ENCODE data around the gene TMEM258. TPM values are rescaled to one million over a fixed set of nuclear protein-coding genes. Genes with fewer than 3 reads are reported as not detected.
A peak's percentile ranks its signal among the peaks of the same experiment; 100 is the strongest.

TMEM258 gene
- 100 to 1,000 TPM in 1 of 2 donors, 10 to 100 TPM in 1; 90.3 to 142 TPM for polyA plus RNA-seq

DNA sequence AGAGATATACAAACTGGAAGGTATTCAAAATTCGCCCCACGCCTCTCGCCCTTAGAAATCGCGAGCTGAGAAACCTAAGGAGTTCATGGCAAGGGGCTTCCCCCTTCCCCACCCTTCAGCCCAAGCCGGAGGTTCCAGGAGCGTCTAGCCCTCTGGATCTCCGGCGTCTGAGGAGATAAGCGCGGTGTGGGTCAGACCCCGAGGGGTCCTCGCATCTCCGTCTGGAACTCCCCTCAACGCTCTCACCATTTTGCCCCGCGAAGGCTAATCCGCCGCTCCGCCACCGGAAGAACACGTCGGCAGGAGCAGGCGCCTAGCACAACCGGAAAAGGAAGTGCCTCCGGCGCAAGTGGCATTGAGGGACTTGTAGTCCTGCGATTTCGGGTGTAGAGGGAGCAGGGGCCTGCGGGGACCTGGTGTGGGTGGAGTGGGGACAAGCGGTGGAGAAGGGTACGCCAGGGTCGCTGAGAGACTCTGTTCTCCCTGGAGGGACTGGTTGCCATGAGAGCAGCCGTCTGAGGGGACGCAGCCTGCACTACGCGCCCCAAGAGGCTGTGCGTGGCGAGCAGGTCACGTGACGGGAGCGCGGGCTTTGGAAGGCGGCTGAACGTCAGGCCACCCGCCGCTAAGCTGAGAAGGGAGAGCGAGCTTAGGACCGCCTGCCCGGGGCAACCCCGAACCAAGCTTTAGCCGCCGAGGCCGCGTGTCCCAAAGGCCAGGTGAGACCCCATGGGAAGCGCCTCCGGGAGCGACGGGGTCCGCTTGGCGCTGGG, at the start of gene TMEM258, which contains the start of gene FEN1:
Gene TMEM258 (minus strand): TSS at position 290 of the 773 bp plus-strand sequence. CDS start 41 bp downstream, at position 249.
Gene FEN1 (plus strand): TSS at position 602 of the 773 bp plus-strand sequence. CDS start 2,451 bp downstream, outside the sequence.
- no peaks in the 10 kb centered on the region for H3K4me1 ChIP-seq (ENCODE audit: control insufficient read depth in 2 of 2, insufficient read depth in 2 of 2, low read length in 1 of 2)
- peak within 1 kb of the TSS; percentile 66 to 91 for H3K4me3 ChIP-seq (ENCODE audit: low read depth in 1 of 2, low read length in 2 of 2)
- no peaks in the 10 kb centered on the region for H3K9me3 ChIP-seq (ENCODE audit: control insufficient read depth in 2 of 2, insufficient read depth in 1 of 2, low read depth in 1 of 2, low read length in 1 of 2)
- 0 to 1% methylated on average over 61 of the region's 61 CpGs for WGBS, 2 donors
- peak within 1 kb of the TSS; percentile 88 to 93 for H3K27ac ChIP-seq (ENCODE audit: low read depth in 2 of 2, low read length in 1 of 2)
- no peaks in the 10 kb centered on the region for H3K27me3 ChIP-seq (ENCODE audit: control insufficient read depth in 1 of 2, insufficient read depth in 2 of 2, low read length in 2 of 2)
- H3K36me3 ChIP-seq (ENCODE audit: control insufficient read depth in 2 of 2, insufficient read depth in 2 of 2, low read length in 1 of 2), result peaks cover 13 to 30% of the 10 kb centered on the region in 2 donors

- Histone ChIP-seq H3K4me3 (ENCODE audit: low read depth in 1 of 2, low read length in 2 of 2) (no peak overlapping the region), H3K27me3 (ENCODE audit: control insufficient read depth in 1 of 2, insufficient read depth in 2 of 2, low read length in 2 of 2) (no peaks in the 10 kb centered on the region), H3K9me3 (ENCODE audit: control insufficient read depth in 2 of 2, insufficient read depth in 1 of 2, low read depth in 1 of 2, low read length in 1 of 2) (no peaks in the 10 kb centered on the region), H3K4me1 (ENCODE audit: control insufficient read depth in 2 of 2, insufficient read depth in 2 of 2, low read length in 1 of 2) (no peaks in the 10 kb centered on the region), H3K27ac (ENCODE audit: low read depth in 2 of 2, low read length in 1 of 2) (no peak overlapping the region), H3K36me3 (ENCODE audit: control insufficient read depth in 2 of 2, insufficient read depth in 2 of 2, low read length in 1 of 2) (peaks cover 0 to 13% of the 10 kb centered on the region in 2 donors)
- 84 to 87% methylated on average over 12 of the region's 12 CpGs for WGBS, 2 donors
Measured at GRCh38 chr11:61841636-61842527, 49.5 kb upstream of the TMEM258 start.

DNA sequence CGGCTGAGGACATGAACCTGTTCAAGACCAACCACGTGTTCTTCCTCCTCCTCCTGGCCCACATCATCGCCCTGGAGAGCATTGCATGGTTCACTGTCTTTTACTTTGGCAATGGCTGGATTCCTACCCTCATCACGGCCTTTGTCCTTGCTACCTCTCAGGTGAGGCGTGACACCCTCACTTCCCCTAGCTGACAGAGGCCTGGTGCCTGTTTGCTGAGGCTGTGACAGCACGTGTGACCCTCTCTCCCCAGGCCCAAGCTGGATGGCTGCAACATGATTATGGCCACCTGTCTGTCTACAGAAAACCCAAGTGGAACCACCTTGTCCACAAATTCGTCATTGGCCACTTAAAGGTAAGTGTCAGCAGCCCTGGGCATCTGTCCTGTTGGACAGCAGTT, 48.0 kb upstream of the TMEM258 start:
- H3K9me3 ChIP-seq (ENCODE audit: control insufficient read depth in 2 of 2, insufficient read depth in 1 of 2, low read depth in 1 of 2, low read length in 1 of 2), result no peaks in the 10 kb centered on the region
- no peak overlapping the region for H3K4me3 ChIP-seq (ENCODE audit: low read depth in 1 of 2, low read length in 2 of 2)
- no peak overlapping the region for H3K27ac ChIP-seq (ENCODE audit: low read depth in 2 of 2, low read length in 1 of 2)
- peaks cover 0 to 13% of the 10 kb centered on the region in 2 donors for H3K36me3 ChIP-seq (ENCODE audit: control insufficient read depth in 2 of 2, insufficient read depth in 2 of 2, low read length in 1 of 2)
- no peaks in the 10 kb centered on the region for H3K27me3 ChIP-seq (ENCODE audit: control insufficient read depth in 1 of 2, insufficient read depth in 2 of 2, low read length in 2 of 2)
- 88 to 89% methylated on average over 7 of the region's 7 CpGs for WGBS, 2 donors
- no peaks in the 10 kb centered on the region for H3K4me1 ChIP-seq (ENCODE audit: control insufficient read depth in 2 of 2, insufficient read depth in 2 of 2, low read length in 1 of 2)

DNA sequence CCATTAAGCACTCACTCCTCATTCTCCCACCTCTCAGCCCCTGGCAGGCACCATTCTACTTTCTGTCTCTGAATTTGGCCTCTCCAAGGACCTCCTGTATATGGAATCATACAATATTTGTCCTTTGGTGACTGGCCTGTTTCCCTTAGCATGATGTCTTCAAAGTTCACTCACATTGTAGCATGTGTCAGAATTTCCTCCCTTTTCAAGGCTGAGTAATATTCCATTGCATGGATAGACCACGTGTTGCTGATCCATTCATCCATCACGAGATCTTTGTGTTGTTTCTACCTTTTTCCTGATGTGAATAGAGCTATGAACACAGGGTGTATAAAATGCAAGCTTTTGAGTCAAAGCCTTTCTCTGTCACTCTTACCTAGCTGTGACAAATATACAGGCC, 47.3 kb upstream of the TMEM258 start:
- WGBS, 2 donors, result 90 to 91% methylated on average over 2 of the region's 2 CpGs
- Histone ChIP-seq H3K36me3 (ENCODE audit: control insufficient read depth in 2 of 2, insufficient read depth in 2 of 2, low read length in 1 of 2) (peaks cover 0 to 13% of the 10 kb centered on the region in 2 donors), H3K27me3 (ENCODE audit: control insufficient read depth in 1 of 2, insufficient read depth in 2 of 2, low read length in 2 of 2) (no peaks in the 10 kb centered on the region), H3K9me3 (ENCODE audit: control insufficient read depth in 2 of 2, insufficient read depth in 1 of 2, low read depth in 1 of 2, low read length in 1 of 2) (no peaks in the 10 kb centered on the region), H3K27ac (ENCODE audit: low read depth in 2 of 2, low read length in 1 of 2) (no peak overlapping the region), H3K4me1 (ENCODE audit: control insufficient read depth in 2 of 2, insufficient read depth in 2 of 2, low read length in 1 of 2) (no peaks in the 10 kb centered on the region), H3K4me3 (ENCODE audit: low read depth in 1 of 2, low read length in 2 of 2) (no peak overlapping the region)

GRCh38 chr11:61838921-61839320, 46.5 kb upstream of the TMEM258 start:
- Histone ChIP-seq H3K27ac (ENCODE audit: low read depth in 2 of 2, low read length in 1 of 2) (no peak overlapping the region), H3K4me3 (ENCODE audit: low read depth in 1 of 2, low read length in 2 of 2) (no peak overlapping the region), H3K27me3 (ENCODE audit: control insufficient read depth in 1 of 2, insufficient read depth in 2 of 2, low read length in 2 of 2) (no peaks in the 10 kb centered on the region), H3K36me3 (ENCODE audit: control insufficient read depth in 2 of 2, insufficient read depth in 2 of 2, low read length in 1 of 2) (peaks cover 0 to 13% of the 10 kb centered on the region in 2 donors), H3K4me1 (ENCODE audit: control insufficient read depth in 2 of 2, insufficient read depth in 2 of 2, low read length in 1 of 2) (peaks cover 2 to 5% of the 10 kb centered on the region in 2 donors), H3K9me3 (ENCODE audit: control insufficient read depth in 2 of 2, insufficient read depth in 1 of 2, low read depth in 1 of 2, low read length in 1 of 2) (no peaks in the 10 kb centered on the region)
- 86 to 88% methylated on average over 10 of the region's 10 CpGs for whole genome bisulfite sequencing, 2 donors

- Histone ChIP-seq H3K27ac (ENCODE audit: low read depth in 2 of 2, low read length in 1 of 2) (no peak overlapping the region), H3K4me3 (ENCODE audit: low read depth in 1 of 2, low read length in 2 of 2) (no peak overlapping the region), H3K36me3 (ENCODE audit: control insufficient read depth in 2 of 2, insufficient read depth in 2 of 2, low read length in 1 of 2) (peaks cover 0 to 13% of the 10 kb centered on the region in 2 donors), H3K27me3 (ENCODE audit: control insufficient read depth in 1 of 2, insufficient read depth in 2 of 2, low read length in 2 of 2) (no peaks in the 10 kb centered on the region), H3K9me3 (ENCODE audit: control insufficient read depth in 2 of 2, insufficient read depth in 1 of 2, low read depth in 1 of 2, low read length in 1 of 2) (no peaks in the 10 kb centered on the region), H3K4me1 (ENCODE audit: control insufficient read depth in 2 of 2, insufficient read depth in 2 of 2, low read length in 1 of 2) (peaks cover 2 to 5% of the 10 kb centered on the region in 2 donors)
- WGBS, 2 donors, result 91 to 93% methylated on average over 4 to 5 of the region's 5 CpGs
Measured at GRCh38 chr11:61838501-61838900, 46.1 kb upstream of the TMEM258 start.

GRCh38 chr11:61837411-61838005, 45.1 kb upstream of the TMEM258 start:
- peaks cover 0 to 13% of the 10 kb centered on the region in 2 donors for H3K36me3 ChIP-seq (ENCODE audit: control insufficient read depth in 2 of 2, insufficient read depth in 2 of 2, low read length in 1 of 2)
- no peak overlapping the region for H3K27ac ChIP-seq (ENCODE audit: low read depth in 2 of 2, low read length in 1 of 2)
- no peak overlapping the region for H3K4me3 ChIP-seq (ENCODE audit: low read depth in 1 of 2, low read length in 2 of 2)
- WGBS, 2 donors, result 88% methylated on average over 15 of the region's 15 CpGs
- no peaks in the 10 kb centered on the region for H3K27me3 ChIP-seq (ENCODE audit: control insufficient read depth in 1 of 2, insufficient read depth in 2 of 2, low read length in 2 of 2)
- H3K9me3 ChIP-seq (ENCODE audit: control insufficient read depth in 2 of 2, insufficient read depth in 1 of 2, low read depth in 1 of 2, low read length in 1 of 2), result no peaks in the 10 kb centered on the region
- peaks cover 2 to 5% of the 10 kb centered on the region in 2 donors for H3K4me1 ChIP-seq (ENCODE audit: control insufficient read depth in 2 of 2, insufficient read depth in 2 of 2, low read length in 1 of 2)

GRCh38 chr11:61836193-61836592, 43.8 kb upstream of the TMEM258 start:
- Histone ChIP-seq H3K27me3 (ENCODE audit: control insufficient read depth in 1 of 2, insufficient read depth in 2 of 2, low read length in 2 of 2) (no peaks in the 10 kb centered on the region), H3K9me3 (ENCODE audit: control insufficient read depth in 2 of 2, insufficient read depth in 1 of 2, low read depth in 1 of 2, low read length in 1 of 2) (no peaks in the 10 kb centered on the region), H3K4me3 (ENCODE audit: low read depth in 1 of 2, low read length in 2 of 2) (no peak overlapping the region), H3K27ac (ENCODE audit: low read depth in 2 of 2, low read length in 1 of 2) (no peak overlapping the region), H3K36me3 (ENCODE audit: control insufficient read depth in 2 of 2, insufficient read depth in 2 of 2, low read length in 1 of 2) (peaks cover 0 to 10% of the 10 kb centered on the region in 2 donors), H3K4me1 (ENCODE audit: control insufficient read depth in 2 of 2, insufficient read depth in 2 of 2, low read length in 1 of 2) (peaks cover 2 to 5% of the 10 kb centered on the region in 2 donors)
- WGBS, 2 donors, result 93 to 95% methylated on average over 8 of the region's 8 CpGs
